RWPE2 (cell line): Measurements from ENCODE around the gene PARP6.

Source experiments
- ATAC-seq: fragments of 200-7000 bp; cut with Tn5 transposase; 3 replicates; pipeline ENCODE4 v1.9.1; 2021; ENCODE audit warnings: low read depth
- DNase-seq: peaks from one replicate; pipeline ENCODE4 v3.0.0-alpha.2; 2020; ENCODE audit warnings: low spot score
- H3K27ac ChIP-seq: fragments of 450-650 bp; 2 replicates; pipeline ENCODE4 v1.5.1; 2017; ENCODE audit warnings: mild to moderate bottlenecking; ENCODE audit not compliant: poor library complexity, severe bottlenecking
- H3K27me3 ChIP-seq: fragments of 250-450 bp; sonication (Bioruptor Pico); 2 replicates; pipeline ENCODE4 v1.5.1; 2021; ENCODE audit warnings: mild to moderate bottlenecking, moderate library complexity; ENCODE audit not compliant: insufficient read depth, poor library complexity, severe bottlenecking
- H3K36me3 ChIP-seq: fragments of 250-450 bp; sonication (Bioruptor Pico); 2 replicates; pipeline ENCODE4 v1.5.1; 2020; ENCODE audit warnings: low read depth, mild to moderate bottlenecking, moderate library complexity
- H3K4me1 ChIP-seq: fragments of 250-450 bp; sonication (Bioruptor Pico); 2 replicates; pipeline ENCODE4 v1.5.1; 2021; ENCODE audit warnings: mild to moderate bottlenecking, moderate library complexity; ENCODE audit not compliant: insufficient read depth, poor library complexity, severe bottlenecking
- H3K4me3 ChIP-seq: fragments of 250-450 bp; sonication (Bioruptor Pico); 2 replicates; pipeline ENCODE4 v1.5.1; 2021; ENCODE audit warnings: mild to moderate bottlenecking, moderate library complexity; ENCODE audit not compliant: severe bottlenecking
- H3K9me3 ChIP-seq: fragments of 250-450 bp; sonication (Bioruptor Pico); 2 replicates; pipeline ENCODE4 v1.5.1; 2021; ENCODE audit warnings: mild to moderate bottlenecking, moderate library complexity; ENCODE audit not compliant: severe bottlenecking
- CTCF ChIP-seq: fragments of 450-650 bp; IDR thresholded peaks from one replicate; pipeline ENCODE4 v1.5.1; 2017; ENCODE audit warnings: mild to moderate bottlenecking, moderate library complexity; ENCODE audit not compliant: poor library complexity, severe bottlenecking

PARP6 gene

GRCh38 chr15:72195101-72195511, 77.2 kb downstream of the PARP6 start:
- no peaks in the 10 kb centered on the region for H3K9me3 ChIP-seq
- DNase-seq = no peak
- peak overlapping the region; percentile 91 for H3K27ac ChIP-seq
- H3K4me3 ChIP-seq = no peak overlapping the region
- H3K36me3 ChIP-seq = peaks cover 25% of the 10 kb centered on the region
- TF ChIP-seq CTCF = no peak
- peaks cover 15% of the 10 kb centered on the region for H3K4me1 ChIP-seq
- ATAC-seq = no peak
- H3K27me3 ChIP-seq = no peaks in the 10 kb centered on the region

DNA sequence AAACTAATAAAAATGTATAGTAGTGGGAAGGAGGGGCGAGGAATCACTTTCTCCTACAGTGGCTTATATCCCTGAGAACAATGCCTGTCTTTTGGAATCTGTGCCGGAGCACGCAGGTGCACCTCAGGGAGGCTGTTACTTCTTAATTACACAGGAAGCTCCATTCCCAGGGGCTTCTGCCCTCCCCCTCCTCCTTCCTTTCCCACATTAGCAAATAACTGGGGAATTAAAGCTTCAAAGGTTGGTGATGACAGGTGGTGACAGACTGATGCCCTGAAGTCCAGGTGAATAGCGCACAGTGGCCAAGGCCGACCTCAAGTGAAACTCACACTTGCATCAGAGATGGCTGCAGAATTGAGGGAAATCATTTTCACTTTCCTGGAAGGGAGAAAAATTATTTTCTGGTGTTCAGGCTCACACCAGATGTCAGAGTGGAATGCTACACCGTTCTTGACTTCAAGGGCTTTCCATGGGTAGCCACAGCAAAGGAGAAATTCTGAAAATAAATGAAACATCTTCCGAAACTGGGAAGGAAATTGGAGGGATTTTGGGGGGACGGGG, 78.4 kb downstream of the PARP6 start:
- no peaks in the 10 kb centered on the region for H3K9me3 ChIP-seq
- TF ChIP-seq CTCF = no peak
- peaks cover 13% of the 10 kb centered on the region for H3K36me3 ChIP-seq
- no peaks in the 10 kb centered on the region for H3K27me3 ChIP-seq
- no peak for ATAC-seq
- DNase-seq = no peak
- peaks cover 15% of the 10 kb centered on the region for H3K4me1 ChIP-seq
- H3K4me3 ChIP-seq = no peak overlapping the region
- no peak overlapping the region for H3K27ac ChIP-seq

- Histone ChIP-seq H3K4me3 (no peak overlapping the region), H3K4me1 (peaks cover 23% of the 10 kb centered on the region), H3K27me3 (no peaks in the 10 kb centered on the region), H3K36me3 (0 out of 2 replicates have a peak, but pooled peaks cover 7% of the 10 kb centered on the region), H3K27ac (peak overlapping the region; percentile 5), H3K9me3 (no peaks in the 10 kb centered on the region)
- DNase-seq = no peak
- no peak for TF ChIP-seq CTCF
- no peak for ATAC-seq
These were observed 79.9 kb downstream of the PARP6 start for GRCh38 chr15:72192416-72192815.
